Ramos (cell line): ENCODE data around the gene MAGIX.

Source experiments
- in situ Hi-C: fragments of 300-500 bp; cut with MboI; formaldehyde crosslinking; loops from one replicate; pipeline ENCODE4 v1.14.3; 2022; ENCODE audit warnings: low sequenced_read_pairs; ENCODE audit not compliant: unreplicated experiment

MAGIX gene

DNA sequence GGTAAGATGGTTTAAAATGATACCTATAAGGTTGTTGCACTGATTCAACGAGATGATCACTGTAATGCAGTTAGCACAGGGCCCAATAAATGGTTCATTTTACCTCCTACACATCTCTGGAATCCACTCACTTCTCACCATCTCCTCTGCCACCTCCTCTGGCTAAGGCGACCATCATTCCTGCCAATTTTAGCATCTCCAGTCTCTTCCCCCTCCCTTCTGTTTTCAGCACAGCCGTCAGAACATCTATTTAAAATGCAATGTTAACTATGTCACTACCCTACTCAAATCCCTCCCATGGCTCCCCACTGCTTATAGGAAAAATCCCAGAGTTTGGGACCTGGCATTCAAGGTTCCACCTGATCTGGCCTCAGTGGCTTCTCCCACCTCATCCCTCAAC is 41.0 kb downstream of the MAGIX start:
- in situ Hi-C loops, result no loop called here

DNA sequence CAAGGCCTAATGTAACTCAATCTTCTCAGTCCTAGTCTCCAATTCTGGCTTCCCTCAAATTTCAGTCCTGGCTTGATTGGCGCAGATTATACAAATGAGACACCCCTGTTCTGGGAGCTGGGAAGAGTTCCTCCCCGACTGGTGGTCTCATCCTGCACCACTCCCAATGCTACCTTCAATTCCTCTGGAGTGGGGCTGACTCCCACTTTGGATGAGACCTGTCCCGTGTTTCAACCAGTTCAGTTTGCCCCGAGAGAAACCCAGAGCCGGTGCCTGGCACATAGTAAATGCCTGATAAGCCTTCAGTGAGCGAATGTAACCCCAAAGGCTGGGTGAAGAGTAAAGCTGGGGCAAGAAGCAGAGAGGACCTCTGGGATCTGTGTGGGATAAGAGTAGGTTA is 41.5 kb downstream of the MAGIX start:
- in situ Hi-C loops, result no loop called here

DNA sequence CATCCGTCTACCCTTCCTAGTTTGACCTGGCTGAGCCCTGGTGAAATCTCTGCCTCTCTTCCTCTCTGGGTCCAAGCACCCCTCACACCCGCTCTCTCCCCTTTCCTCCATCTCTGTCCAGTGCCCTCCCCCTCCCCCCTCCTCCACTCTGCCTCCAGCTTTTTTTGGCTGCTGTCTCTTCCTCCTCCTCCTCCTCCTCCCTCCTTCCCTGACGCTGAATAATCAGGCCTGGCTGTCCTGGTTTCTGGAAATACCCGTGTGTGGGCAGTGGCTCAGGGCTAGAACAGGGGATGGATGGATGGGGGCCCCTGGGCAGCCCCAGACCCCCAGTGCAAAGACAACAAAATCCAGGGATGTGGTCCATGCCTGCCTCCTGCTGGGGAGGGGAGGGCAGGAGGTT is 42.2 kb downstream of the MAGIX start:
- in situ Hi-C loops, result no loop called here

DNA sequence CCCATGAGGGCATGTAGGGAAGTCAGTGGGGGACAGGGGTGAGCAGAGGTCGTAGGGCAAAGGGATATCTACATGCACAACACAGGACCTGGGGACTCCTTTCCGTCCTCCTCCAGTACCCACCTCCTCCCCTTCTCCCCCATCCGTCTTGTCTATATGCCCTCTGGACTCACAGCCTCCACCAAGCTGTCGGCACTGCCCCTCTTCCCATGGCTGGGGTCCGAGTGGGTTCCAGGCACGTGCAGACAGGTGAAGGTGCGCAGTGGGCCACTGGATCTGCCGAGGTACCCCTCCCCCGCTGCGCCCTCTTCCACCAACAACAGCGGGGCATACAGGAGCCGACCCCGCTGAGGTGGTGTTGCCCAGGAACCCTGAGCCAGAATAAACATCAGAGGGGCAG is 42.9 kb downstream of the MAGIX start:
- in situ Hi-C loops, result no loop called here

DNA sequence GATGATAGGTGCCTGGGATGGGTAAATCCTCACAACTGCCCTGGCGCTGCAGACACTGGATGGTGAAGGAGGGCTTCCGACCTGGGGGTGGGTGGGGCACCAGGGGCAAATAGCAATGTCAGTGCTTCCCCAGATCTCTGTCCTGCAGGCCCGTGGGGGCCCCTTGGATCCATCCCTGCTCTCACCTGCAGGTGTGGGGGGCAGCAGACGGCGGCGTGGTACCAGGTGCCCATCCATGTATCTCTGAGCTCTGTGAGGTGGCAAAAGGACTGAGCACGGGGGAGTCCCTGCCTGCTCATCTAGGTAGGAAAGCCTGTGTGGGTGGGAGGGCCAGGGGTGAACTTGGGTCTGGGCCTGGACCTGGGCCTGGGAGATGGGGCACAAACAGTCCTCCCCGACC is 44.0 kb downstream of the MAGIX start:
- in situ Hi-C loops, result no loop called here

DNA sequence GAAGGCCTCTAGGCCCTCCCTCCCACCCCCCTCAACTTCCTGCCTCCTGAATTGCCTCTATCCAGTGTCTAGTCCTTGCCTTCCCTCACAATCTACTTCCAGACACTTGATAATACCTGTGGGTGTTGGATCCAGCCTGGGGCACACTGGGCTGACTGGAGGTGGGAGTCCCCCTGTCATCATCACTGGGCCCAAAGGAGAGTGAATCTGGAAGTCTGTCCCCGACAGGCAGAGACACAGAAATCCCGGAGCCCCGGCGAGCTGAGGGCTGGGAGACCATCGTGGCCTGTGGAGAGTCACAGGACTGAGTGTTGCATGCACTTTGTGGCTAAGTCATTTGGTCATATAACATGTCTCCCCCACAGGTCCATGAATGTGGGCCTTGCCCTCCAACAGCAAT is 45.8 kb downstream of the MAGIX start:
- in situ Hi-C loops, result no loop called here

DNA sequence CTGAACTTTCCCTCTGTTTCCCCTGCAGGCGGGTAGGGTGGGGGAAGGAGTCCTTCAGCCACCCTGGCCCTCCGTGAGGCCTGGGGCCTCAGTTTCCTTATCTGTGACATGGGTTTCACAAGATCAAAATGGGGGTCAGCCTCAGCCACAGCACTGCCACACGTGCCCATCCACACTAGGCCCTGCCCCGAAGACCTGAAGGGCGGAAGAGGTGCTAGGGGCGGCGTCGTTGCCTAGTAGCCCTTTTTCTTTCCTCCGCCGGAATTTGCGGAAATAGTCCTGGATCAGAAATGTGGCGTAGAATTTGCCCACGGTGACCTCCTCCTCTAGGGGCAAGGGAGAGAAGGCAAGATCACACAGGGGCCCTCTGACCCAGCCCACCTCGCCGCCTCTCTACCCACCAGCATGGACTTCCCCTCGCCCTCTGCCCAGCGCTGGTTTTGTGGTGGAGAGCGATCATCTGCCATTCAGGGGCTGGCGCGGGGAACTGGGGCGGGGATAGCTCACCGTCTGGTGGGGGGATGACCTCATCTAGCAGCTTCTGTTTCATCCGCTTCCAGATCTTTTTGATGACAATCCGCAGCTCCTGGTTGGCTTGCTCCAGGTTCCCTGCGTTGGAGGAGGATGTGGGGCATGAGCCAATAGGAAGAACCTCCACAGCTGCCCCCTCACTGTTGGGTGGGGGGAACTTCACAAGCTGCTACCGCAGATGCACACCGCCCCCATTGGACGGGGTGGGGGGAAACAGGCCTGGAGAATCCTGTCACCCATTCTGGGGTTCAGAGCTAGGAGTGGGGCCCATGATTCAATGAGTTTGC is 47.1 kb downstream of the MAGIX start:
- in situ Hi-C loops, result no loop called here

DNA sequence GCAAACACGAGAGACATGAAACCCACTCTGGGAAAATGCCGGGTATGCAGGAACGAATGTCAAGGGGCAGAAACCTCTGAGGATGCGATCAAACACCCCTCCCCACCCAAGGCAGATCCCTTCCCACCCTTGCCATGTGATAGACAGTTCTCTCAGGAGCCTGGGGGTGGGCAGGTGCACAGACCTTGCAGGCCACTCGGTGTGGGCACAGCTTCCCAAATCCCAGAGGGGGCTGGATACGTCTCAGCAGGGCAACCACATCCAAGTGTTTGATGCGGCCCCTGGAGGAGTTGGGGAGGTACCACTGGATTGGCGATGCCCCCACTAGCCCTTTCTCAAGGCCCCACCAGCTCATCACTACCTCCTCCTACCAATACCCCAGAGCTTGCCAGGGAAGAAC is 47.8 kb downstream of the MAGIX start:
- in situ Hi-C loops, result no loop called here

DNA sequence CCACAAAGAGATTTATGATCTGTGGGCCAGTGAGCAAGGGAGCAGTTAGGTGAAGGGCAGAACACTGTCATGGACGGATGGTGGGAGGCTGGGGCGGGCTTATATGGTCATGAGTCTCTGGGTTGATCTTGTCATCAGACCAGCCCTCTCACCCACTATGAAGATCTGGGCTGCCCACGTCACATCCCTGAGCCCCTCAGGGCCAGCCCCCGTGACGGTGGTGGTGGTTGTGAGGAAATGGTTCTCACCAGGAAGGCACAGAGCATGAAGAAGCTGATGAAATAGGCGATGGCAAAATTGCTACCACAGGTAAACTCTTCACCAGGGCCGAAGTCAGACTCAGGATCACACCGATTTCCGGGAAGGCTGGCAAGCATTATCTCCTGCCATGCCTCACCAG is 48.5 kb downstream of the MAGIX start:
- in situ Hi-C loops, result no loop called here

DNA sequence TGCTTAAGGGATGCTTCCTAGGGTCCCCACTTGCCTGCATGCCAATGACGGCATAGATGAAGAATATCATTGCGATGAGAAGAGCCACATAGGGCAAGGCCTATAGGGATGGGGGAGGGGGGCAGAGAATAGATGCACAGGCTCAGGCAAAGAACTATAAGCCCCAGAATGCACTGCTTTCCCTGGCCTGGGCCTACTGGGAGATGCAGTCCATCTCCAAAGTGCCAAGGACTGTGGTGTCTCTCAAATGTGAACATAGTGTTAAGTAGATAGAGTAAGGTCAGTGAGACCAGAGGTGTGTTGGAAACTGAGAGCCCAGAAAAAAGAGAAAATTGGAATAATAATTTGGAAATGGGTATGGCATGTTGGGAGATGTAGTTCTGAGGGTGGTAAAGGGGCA is 49.7 kb downstream of the MAGIX start:
- in situ Hi-C loops, result no loop called here

DNA sequence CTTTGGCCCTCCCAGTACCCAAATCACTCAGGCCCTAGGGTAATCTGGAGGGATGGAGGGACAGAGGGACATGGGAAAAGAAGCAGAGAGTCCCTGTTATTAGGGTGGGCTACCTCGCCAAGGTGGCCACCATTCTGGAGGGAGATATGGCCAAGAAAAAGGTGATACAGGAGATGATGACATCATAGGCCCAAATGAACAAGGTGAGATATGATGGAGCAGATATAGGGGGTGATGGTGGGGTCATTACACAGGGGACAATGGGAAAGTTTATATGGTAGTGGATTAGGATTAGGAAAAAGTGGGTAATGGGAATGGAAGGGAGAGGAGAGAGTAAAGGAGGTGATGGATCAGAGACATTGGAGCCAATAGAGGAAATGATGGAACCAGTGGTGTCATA is 50.3 kb downstream of the MAGIX start:
- in situ Hi-C loops, result no loop called here

DNA sequence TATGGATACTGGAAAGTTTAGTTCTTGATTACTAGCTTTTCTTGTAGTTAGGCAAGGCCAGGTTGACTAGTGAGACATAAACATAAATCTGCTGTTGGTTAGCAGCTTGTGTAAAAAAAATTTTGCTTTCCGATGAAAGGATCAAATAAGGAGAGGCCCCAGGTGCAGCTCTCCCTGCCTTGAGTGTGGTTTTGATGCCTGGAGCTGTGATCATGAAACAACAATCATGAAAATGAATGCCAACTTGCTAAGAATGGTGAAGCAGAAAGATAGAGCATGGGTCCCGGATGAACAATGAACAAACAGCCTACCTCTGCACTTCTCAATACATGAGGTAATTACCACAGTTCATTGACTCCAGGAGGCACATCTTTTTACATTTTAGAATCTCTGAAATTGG is 51.9 kb downstream of the MAGIX start:
- in situ Hi-C loops, result no loop called here

DNA sequence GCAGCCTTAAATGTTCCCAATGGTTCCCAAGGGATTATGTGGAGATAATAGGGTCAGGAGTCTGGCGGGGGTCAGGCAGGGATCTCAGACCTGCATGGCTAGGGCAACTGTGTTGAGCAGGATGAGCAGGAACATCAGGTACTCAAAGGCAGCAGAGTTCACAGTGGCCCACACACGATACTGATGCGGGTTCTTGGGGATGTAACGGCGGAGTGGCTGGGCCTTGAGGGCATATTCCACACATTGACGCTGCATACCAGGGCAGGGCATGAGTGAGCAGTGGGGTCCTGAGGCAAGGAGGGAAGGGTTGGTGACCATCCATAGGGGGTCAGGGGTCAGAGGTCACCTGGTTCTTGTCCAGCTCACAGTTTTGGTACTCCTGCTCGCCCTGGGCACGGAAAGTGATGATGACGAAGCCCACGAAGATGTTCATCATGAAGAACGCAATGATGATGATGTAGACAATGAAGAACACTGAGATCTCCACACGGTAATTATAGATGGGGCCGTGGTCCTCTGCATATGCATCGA is 52.5 kb downstream of the MAGIX start:
- in situ Hi-C loops, result no loop called here
